Prostate gland (tissue), 2 donors: Measurements from ENCODE around the gene SYTL2. TPM values are rescaled to one million over a fixed set of nuclear protein-coding genes. Genes with fewer than 3 reads are reported as not detected.

Experiments used
- DNase-seq: peaks from one replicate; pipeline ENCODE4 v3.0.0-alpha.2; 2019; ENCODE audit warnings: low spot score
- H3K27ac ChIP-seq, 2 donors: fragments of 200-600 bp; sonication (generic); 2 replicates each; pipeline ENCODE4 v1.5.1; 2017 to 2019
- H3K27me3 ChIP-seq: fragments of 200-600 bp; sonication (generic); replicated peaks from 2 replicates; pipeline ENCODE4 v1.5.1; 2019; ENCODE audit not compliant: insufficient read depth
- H3K36me3 ChIP-seq, 2 donors: fragments of 200-600 bp; sonication (generic); 1 replicate in 1 of 2; 2 replicates in 1 of 2; pipeline versions ENCODE4 v1.5.1 to v1.8.1; 2017 to 2019
- H3K4me1 ChIP-seq: fragments of 200-600 bp; sonication (generic); replicated peaks from 2 replicates; pipeline ENCODE4 v1.5.1; 2019
- H3K4me3 ChIP-seq, 2 donors: fragments of 200-600 bp; sonication (generic); 2 replicates each; pipeline ENCODE4 v1.5.1; 2017 to 2019
- H3K9me3 ChIP-seq: fragments of 200-600 bp; sonication (generic); 2 replicates; pipeline ENCODE4 v1.5.1; 2017
- CTCF ChIP-seq, 4 experiments: fragments of 200-600 bp in 2 of 4; fragments of 450-650 bp in 2 of 4; sonication (generic) in 2 of 4; IDR thresholded peaks; 1 replicate in 3 of 4; 2 replicates in 1 of 4; pipeline ENCODE4 v1.5.1; 2016 to 2019; ENCODE audit warnings: antibody characterized with exemption in 4 of 4, mild to moderate bottlenecking in 2 of 4, moderate library complexity in 2 of 4
- POLR2A ChIP-seq: fragments of 450-650 bp; IDR thresholded peaks from one replicate; pipeline ENCODE4 v1.6.1; 2016; ENCODE audit warnings: antibody characterized with exemption, mild to moderate bottlenecking
- POLR2AphosphoS5 ChIP-seq: sonication (generic); formaldehyde crosslinking; IDR thresholded peaks from one replicate; pipeline ENCODE4 v1.6.1; 2017; ENCODE audit warnings: antibody characterized with exemption
- WGBS: methylation state at CpG from one replicate; pipeline ENCODE4 v1.1.5; 2018; 5-methylcytosine and 5-hydroxymethylcytosine counted together
- intact Hi-C: fragments of 100-400 bp; cut with DNase I; formaldehyde crosslinking; loops from one replicate; pipeline ENCODE4 v1.14.2; 2022
- total RNA-seq, 2 donors: library from RNA; depleted of rRNA; stranded (reverse); fragments of >200 nt; gene quantifications; one replicate each; pipeline ENCODE4 v1.1.0, GENCODE V29; 2016

Gene SYTL2
- total RNA-seq, 2 donors from 2014 or later, result 52.2 to 105 TPM

GRCh38 chr11:85750646-85751045, 60.3 kb downstream of the SYTL2 start:
- H3K36me3 ChIP-seq, result no peaks in the 10 kb centered on the region
- H3K27me3 ChIP-seq, result no peaks in the 10 kb centered on the region
- intact Hi-C loops, result no loop called here
- H3K27ac ChIP-seq, result no peak overlapping the region
- H3K9me3 ChIP-seq, result no peaks in the 10 kb centered on the region
- no peak for TF ChIP-seq POLR2AphosphoS5
- TF ChIP-seq CTCF (IDR thresholded peaks at IDR 0.05), result no peak
- TF ChIP-seq POLR2A, result no peak
- WGBS, result 72% methylated on average over 3 of the region's 3 CpGs
- no peak overlapping the region for H3K4me3 ChIP-seq
- H3K4me1 ChIP-seq, result no peaks in the 10 kb centered on the region
- DNase-seq, result no peak

- intact Hi-C loops, result no loop called here
- Histone ChIP-seq H3K4me3 (no peak overlapping the region), H3K27ac (no peak overlapping the region), H3K27me3 (no peaks in the 10 kb centered on the region), H3K4me1 (no peaks in the 10 kb centered on the region), H3K9me3 (no peaks in the 10 kb centered on the region), H3K36me3 (no peaks in the 10 kb centered on the region)
- 85% methylated on average over 2 of the region's 2 CpGs for WGBS
- no peak for DNase-seq
- no peak for TF ChIP-seq CTCF (IDR thresholded peaks at IDR 0.05)
- TF ChIP-seq POLR2A, result no peak
- no peak for TF ChIP-seq POLR2AphosphoS5
These were observed 61.1 kb downstream of the SYTL2 start for GRCh38 chr11:85749884-85750283.

- DNase-seq, result no peak
- Histone ChIP-seq H3K27ac (no peak overlapping the region), H3K9me3 (no peaks in the 10 kb centered on the region), H3K4me1 (no peaks in the 10 kb centered on the region), H3K27me3 (no peaks in the 10 kb centered on the region), H3K4me3 (no peak overlapping the region), H3K36me3 (no peaks in the 10 kb centered on the region)
- TF ChIP-seq POLR2A (no peak), POLR2AphosphoS5 (no peak), CTCF (IDR thresholded peaks at IDR 0.05) (no peak)
- intact Hi-C loops, result no loop called here
- 81% methylated on average over 3 of the region's 3 CpGs for WGBS
These were observed 61.6 kb downstream of the SYTL2 start for GRCh38 chr11:85749287-85749834.

- no peak overlapping the region for H3K4me3 ChIP-seq
These were observed 62.5 kb downstream of the SYTL2 start for GRCh38 chr11:85748455-85748891.

More at GRCh38 chr11:85748455-85748891, 62.5 kb downstream of the SYTL2 start:
- no peak for TF ChIP-seq POLR2AphosphoS5
- no peak for TF ChIP-seq CTCF (IDR thresholded peaks at IDR 0.05)
- TF ChIP-seq POLR2A, result no peak
- Histone ChIP-seq H3K36me3 (no peaks in the 10 kb centered on the region), H3K9me3 (no peaks in the 10 kb centered on the region), H3K27me3 (no peaks in the 10 kb centered on the region), H3K4me1 (no peaks in the 10 kb centered on the region), H3K27ac (no peak overlapping the region)
- WGBS, result 74% methylated on average over 6 of the region's 6 CpGs
- no peak for DNase-seq
- intact Hi-C loops, result no loop called here
